ENCODE results near the gene VTCN1. TPM values are rescaled to one million over a fixed set of nuclear protein-coding genes. Genes with fewer than 3 reads are reported as not detected.

Gene VTCN1
- total RNA-seq, 1 experiment from 2014 or later = 0.52 TPM

- Mint-ChIP-seq H3K27ac (ENCODE audit: unreplicated experiment) (no peak overlapping the region), H3K9me3 (ENCODE audit: unreplicated experiment) (no peaks in the 10 kb centered on the region), H3K4me1 (ENCODE audit: low read depth, unreplicated experiment) (peaks cover 14% of the 10 kb centered on the region), H3K36me3 (ENCODE audit: insufficient read depth, unreplicated experiment) (no peaks in the 10 kb centered on the region), H3K4me3 (ENCODE audit: unreplicated experiment) (no peak overlapping the region), H3K27me3 (ENCODE audit: insufficient read depth, unreplicated experiment) (no peaks in the 10 kb centered on the region)
- Histone ChIP-seq H3K4me3 (ENCODE audit: low read depth, low read length) (no peak overlapping the region), H3K4me1 (no peaks in the 10 kb centered on the region), H3K27me3 (replicated peaks; ENCODE audit: control insufficient read depth, insufficient read depth, low read length) (no peaks in the 10 kb centered on the region), H3K36me3 (ENCODE audit: control insufficient read depth, insufficient read depth, low read length) (no peaks in the 10 kb centered on the region), H3K9me3 (no peaks in the 10 kb centered on the region)
- TF ChIP-seq CTCF (IDR thresholded peaks at IDR 0.05; ENCODE audit: insufficient read depth in 1 of 2, low read depth in 1 of 2, low read length in 1 of 2, severe bottlenecking in 1 of 2, unreplicated experiment in 1 of 2) = no peak
- intact Hi-C loops (cut with micrococcal nuclease; ENCODE audit: unreplicated experiment) = loop anchor here (1.0 kb wide), 2 partner anchors 59 to 157 kb away; no protein-coding TSS in a partner anchor
- DNase-seq = peak in 1 of 2 experiments; percentile 3
- ChIA-PET CTCF (interaction anchor here (1.9 to 3.3 kb wide), 3 partner anchors 52 to 157 kb away, joined by 6 to 30 read pairs (median 10); no protein-coding TSS in a partner anchor), POLR2A (no interaction called here)
- no TSS peak for BruUV-seq (replicated peaks)
Observed at GRCh38 chr1:117127795-117128194, 82.9 kb downstream of the VTCN1 start.

- ChIA-PET CTCF (no interaction called here), POLR2A (no interaction called here)
- intact Hi-C loops (cut with micrococcal nuclease; ENCODE audit: unreplicated experiment) = no loop called here
- no peak overlapping the region for H3K27ac Mint-ChIP-seq (ENCODE audit: unreplicated experiment)
- Histone ChIP-seq H3K4me3 (ENCODE audit: low read depth, low read length) (no peak overlapping the region), H3K27me3 (replicated peaks; ENCODE audit: control insufficient read depth, insufficient read depth, low read length) (no peaks in the 10 kb centered on the region), H3K9me3 (no peaks in the 10 kb centered on the region), H3K4me1 (0 out of 2 replicates have a peak, but pooled peaks cover 5% of the 10 kb centered on the region), H3K36me3 (ENCODE audit: control insufficient read depth, insufficient read depth, low read length) (no peaks in the 10 kb centered on the region)
- H3K4me1 Mint-ChIP-seq (ENCODE audit: low read depth, unreplicated experiment) = peaks cover 24% of the 10 kb centered on the region
- TF ChIP-seq CTCF (IDR thresholded peaks at IDR 0.05; ENCODE audit: insufficient read depth in 1 of 2, low read depth in 1 of 2, low read length in 1 of 2, severe bottlenecking in 1 of 2, unreplicated experiment in 1 of 2) = no peak
- no peak for DNase-seq
- H3K36me3 Mint-ChIP-seq (ENCODE audit: insufficient read depth, unreplicated experiment) = no peaks in the 10 kb centered on the region
- BruUV-seq (replicated peaks) = no TSS peak
- no peaks in the 10 kb centered on the region for H3K9me3 Mint-ChIP-seq (ENCODE audit: unreplicated experiment)
- no peak overlapping the region for H3K4me3 Mint-ChIP-seq (ENCODE audit: unreplicated experiment)
- H3K27me3 Mint-ChIP-seq (ENCODE audit: insufficient read depth, unreplicated experiment) = no peaks in the 10 kb centered on the region
Observed at GRCh38 chr1:117124661-117125060, 86.1 kb downstream of the VTCN1 start.

- TF ChIP-seq CTCF (IDR thresholded peaks at IDR 0.05; ENCODE audit: insufficient read depth in 1 of 2, low read depth in 1 of 2, low read length in 1 of 2, severe bottlenecking in 1 of 2, unreplicated experiment in 1 of 2) = no peak
- ChIA-PET POLR2A (no interaction called here), CTCF (interaction anchor here (3.4 kb wide), 1 partner anchor 161 kb away, joined by 23 read pairs; no protein-coding TSS in a partner anchor)
- no peak for DNase-seq
- Histone ChIP-seq H3K4me3 (ENCODE audit: low read depth, low read length) (no peak overlapping the region), H3K4me1 (0 out of 2 replicates have a peak, but pooled peaks cover 5% of the 10 kb centered on the region), H3K9me3 (no peaks in the 10 kb centered on the region), H3K27me3 (replicated peaks; ENCODE audit: control insufficient read depth, insufficient read depth, low read length) (no peaks in the 10 kb centered on the region), H3K36me3 (ENCODE audit: control insufficient read depth, insufficient read depth, low read length) (no peaks in the 10 kb centered on the region)
- no peaks in the 10 kb centered on the region for H3K9me3 Mint-ChIP-seq (ENCODE audit: unreplicated experiment)
- no peaks in the 10 kb centered on the region for H3K36me3 Mint-ChIP-seq (ENCODE audit: insufficient read depth, unreplicated experiment)
- no peak overlapping the region for H3K4me3 Mint-ChIP-seq (ENCODE audit: unreplicated experiment)
- intact Hi-C loops (cut with micrococcal nuclease; ENCODE audit: unreplicated experiment) = no loop called here
- no peak overlapping the region for H3K27ac Mint-ChIP-seq (ENCODE audit: unreplicated experiment)
- peaks cover 21% of the 10 kb centered on the region for H3K4me1 Mint-ChIP-seq (ENCODE audit: low read depth, unreplicated experiment)
- BruUV-seq (replicated peaks) = no TSS peak
- H3K27me3 Mint-ChIP-seq (ENCODE audit: insufficient read depth, unreplicated experiment) = no peaks in the 10 kb centered on the region
Observed at GRCh38 chr1:117123274-117123673, 87.5 kb downstream of the VTCN1 start.
